HG02763 (cell line): ENCODE data around the gene ATXN2.

Experiments
- ATAC-seq: cut with Tn5 transposase; IDR thresholded peaks from one replicate; pipeline ENCODE4 v1.9.1; 2021; ENCODE audit warnings: mild to moderate bottlenecking, moderate library complexity; ENCODE audit not compliant: unreplicated experiment

The ATXN2 gene

DNA sequence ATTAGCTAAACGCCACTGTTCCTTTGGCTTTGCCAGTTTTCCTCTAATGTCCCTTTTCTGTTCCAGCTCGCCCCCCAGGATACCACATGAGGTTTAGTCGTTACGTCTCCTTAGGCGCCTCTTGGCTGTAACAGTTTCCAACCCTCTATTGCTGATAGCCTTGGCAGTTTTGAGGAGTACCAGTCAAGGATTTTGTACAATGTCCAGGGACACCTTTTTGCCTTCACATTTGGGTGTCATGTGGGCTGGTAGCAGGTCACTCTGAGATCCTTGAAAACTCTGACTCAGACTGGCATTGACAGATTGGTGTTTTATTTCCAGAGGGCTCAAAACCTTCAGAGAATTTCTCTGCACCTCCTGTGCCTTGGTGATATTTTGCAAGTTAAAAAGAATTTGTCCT, 179.3 kb downstream of the ATXN2 start:
- no peak for ATAC-seq

DNA sequence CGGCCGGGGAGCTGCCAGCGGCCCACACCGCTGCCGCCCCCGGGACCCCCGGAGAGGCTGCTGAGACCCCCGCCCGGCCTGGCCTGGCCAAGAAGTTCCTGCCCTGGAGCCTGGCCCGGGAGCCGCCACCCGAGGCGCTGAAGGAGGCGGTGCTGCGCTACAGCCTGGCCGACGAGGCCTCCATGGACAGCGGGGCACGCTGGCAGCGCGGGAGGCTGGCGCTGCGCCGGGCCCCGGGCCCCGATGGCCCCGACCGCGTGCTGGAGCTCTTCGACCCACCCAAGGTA, 180.6 kb downstream of the ATXN2 start:
- no peak for ATAC-seq

DNA sequence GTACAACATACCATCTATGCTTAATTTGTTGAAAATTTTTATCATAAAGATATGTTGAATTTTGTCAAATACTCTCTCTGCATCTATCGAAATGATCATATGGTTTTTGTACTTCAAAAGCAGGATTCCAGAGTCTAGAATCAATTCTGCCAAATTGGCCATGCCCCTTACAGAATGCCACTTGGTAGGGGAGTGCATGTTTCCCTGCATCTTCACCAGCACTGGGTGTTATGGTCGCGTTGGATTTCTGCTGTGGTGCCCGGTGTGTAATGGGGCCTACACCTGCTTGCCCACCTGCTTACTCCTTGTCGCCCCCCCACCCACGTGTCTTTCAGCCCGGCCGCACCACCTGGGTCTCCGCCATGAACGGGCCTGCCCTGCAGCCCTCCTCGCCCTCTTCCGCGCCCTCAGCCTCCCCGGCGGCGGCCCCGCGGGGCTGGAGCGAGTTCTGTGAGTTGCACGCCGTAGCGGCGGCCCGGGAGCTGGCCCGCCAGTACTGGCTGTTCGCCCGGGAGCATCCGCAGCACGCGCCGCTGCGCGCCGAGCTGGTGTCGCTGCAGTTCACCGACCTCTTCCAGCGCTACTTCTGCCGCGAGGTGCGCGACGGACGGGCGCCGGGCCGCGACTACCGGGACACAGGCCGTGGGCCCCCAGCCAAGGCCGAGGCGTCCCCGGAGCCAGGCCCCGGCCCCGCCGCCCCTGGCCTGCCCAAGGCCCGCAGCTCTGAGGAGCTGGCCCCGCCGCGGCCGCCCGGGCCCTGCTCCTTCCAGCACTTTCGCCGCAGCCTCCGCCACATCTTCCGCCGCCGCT, 181.1 kb downstream of the ATXN2 start:
- no peak for ATAC-seq

GRCh38 chr12:111417290-111417689, 181.8 kb downstream of the ATXN2 start:
- no peak for ATAC-seq

- no peak for ATAC-seq
Observed at GRCh38 chr12:111414711-111415252, 184.3 kb downstream of the ATXN2 start.

DNA sequence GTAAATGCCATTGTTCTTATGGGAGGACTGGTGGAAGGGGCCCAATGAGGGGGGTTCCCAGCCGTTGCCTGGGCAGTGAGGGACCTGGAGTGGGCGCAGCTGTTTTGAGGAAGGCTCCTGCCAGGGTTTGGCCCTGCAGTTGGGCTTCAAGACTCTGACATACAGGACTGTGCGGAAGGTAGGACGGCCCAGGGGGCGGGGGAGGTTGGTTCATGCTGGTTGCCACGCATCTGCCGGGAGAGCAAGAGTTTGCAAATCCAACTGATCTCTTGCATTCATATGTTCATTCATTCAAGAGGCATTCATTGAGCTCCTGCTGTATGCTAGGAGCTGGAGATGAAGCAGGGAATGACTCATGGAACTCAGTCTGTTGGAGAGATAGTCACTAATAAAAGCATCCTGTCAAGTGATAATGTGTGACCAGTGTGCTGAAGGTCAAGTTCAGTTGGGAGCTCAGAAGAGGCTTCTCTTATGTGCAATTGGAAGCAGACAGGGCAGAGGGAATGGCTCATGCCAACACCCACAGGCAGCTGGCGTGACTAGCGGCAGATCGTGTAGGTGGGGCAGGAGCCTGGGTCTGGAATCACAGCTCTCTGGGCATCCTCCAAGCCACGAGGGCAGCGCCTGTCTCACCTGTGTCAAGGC, 185.6 kb downstream of the ATXN2 start:
- no peak for ATAC-seq

DNA sequence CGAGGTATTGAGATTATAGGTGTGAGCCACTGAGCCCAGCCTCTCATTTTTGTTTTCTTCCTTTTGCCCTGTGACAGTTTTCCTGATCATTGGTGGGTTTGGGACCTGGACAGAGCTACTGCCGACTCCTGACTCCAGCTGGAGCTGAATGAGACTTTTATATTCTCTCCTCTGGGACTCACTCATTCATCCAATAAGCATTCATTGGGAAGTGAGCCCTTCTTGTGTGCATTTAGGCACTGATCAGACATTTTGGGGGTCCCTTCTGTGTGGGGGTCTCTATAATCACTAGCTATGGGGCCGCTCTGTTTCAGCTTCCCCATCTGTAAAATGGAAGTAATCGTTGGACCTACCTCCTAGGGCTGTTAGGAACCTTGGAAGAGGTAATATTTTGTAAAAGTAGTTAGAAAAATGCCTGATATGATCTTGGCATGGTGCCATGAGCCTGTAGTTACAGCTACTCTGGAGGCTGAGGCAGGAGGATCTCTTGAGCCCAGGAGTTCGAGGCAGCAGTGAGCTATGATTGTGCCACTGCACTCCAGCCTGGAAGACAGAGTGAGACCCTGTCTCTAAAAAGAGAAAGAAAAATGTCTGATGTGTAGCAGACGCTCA, 186.2 kb downstream of the ATXN2 start:
- no peak for ATAC-seq

DNA sequence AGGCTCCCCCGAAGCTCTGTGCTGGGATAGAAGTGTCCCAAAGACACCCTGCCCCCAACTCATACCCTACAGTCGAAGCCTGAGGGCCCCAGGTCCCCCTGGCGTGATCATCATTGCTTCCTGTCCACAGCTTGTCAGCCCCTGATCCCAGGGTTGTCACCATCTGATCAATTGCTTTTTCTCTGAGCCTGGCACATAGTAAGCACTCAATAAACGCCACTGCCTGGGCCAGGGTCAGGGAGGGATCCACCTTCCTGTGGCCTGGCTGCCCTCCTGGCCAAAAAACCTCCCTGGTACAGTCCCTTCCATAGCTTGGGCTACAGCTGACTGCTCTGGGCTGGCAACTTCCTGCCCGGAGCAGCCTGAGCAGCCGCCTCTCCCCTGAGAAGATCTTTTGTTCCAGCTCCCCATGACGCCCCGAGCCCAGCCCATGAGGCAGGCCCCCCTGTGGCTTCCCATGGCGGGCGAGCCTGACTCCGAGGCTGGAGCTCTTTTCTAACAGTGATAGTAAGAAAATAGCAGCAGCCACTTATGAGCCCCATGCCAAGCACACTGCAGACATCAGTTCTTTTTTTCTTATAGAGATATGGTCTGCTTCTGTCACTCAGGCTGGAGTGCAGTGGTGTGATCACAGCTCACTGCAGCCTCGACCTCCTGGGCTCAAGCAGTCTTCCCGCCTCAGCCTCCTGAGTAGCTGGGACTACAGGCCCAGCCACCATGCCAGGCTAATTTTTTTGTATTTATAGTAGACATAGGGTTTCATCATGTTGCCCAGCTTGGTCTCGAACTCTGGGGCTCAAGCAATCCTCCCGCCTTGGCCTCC, 186.9 kb downstream of the ATXN2 start:
- ATAC-seq = no peak

- ATAC-seq = no peak
Observed at GRCh38 chr12:111411185-111411764, 187.8 kb downstream of the ATXN2 start.

DNA sequence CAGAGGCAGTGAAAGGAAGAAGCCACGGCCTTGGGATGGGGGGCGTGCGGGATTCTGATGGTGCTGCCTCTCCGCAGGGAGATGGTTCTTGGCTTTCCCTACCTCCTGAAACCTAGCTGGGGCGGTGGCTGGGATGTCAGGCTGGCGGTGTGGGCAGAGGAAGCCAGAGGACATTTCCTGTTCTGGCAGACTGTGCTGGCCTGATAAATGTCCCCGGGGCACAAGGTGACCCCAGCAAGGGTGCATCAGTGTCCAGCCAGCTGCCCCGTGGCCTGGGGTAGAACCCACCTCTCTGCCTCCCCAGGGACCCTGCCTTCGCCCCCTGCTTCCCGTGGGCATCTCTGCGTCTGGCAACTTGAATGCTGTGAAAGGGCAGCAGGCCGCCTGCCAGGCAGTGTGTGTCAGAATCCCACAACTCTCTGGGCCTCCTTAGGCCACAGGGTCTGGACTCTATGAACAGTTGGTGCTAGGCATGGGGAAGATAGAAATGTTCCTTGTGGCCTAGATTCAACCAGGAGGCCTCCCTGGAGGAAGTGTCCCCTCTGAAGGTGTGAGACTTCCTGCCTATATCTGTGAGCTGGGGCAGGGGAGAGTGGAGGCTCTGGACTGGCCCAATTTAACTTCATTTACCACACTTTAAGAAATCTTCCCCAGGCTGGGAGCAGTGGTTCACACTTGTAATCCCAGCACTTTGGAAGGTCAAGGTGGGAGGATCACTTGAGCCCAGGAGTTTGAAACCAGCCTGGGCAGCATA, 188.5 kb downstream of the ATXN2 start:
- no peak for ATAC-seq

DNA sequence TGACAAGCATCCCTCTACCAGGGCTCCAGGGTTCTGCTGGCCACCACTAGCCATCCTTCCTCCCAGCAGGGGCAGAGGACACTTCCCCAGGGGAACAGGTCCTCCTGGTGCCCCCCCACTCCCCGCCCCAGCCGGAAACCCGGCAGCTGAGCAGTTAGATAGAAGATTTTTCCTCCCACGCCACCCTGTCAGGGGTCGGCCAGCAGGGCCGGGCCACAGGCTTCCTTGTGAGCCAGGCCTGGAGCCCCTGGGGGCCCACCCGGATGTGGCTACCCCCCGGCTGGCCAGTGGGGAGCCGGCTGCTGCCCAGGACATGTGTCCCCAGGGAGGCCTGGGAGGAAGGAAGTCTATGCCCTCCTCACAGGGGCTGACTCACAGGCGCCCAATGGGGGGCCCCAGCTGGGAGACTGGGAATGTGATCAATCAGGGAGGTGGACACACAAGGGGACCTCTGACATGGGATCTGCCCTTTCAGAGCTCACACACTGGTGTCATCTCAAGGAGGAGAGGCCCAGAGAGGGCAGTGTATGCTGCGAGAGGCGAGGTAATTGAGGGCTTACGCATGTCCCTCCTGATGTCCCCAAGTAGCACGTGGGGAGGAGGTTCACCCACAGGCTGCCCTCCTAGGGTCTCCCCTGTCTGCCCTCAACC, 189.2 kb downstream of the ATXN2 start:
- ATAC-seq = no peak

DNA sequence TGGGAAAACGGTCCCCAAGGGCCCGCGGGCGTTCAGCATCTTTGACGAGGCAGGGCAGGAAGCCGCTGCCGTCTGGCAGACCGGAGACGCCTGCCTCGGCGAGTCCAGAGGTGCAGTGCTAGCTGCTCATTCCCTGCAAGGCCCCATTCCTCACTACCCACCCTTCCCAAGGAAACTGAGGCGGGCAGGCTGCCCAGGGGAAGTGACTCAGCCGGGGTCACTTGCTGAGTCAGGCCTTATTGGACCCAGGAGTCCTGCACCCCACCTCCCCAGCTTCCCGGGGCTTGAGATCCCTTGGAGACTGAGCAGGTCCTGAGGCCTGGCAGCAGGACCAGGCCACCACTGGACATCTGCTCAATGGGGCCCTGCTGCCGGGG, 189.7 kb downstream of the ATXN2 start:
- no peak for ATAC-seq

DNA sequence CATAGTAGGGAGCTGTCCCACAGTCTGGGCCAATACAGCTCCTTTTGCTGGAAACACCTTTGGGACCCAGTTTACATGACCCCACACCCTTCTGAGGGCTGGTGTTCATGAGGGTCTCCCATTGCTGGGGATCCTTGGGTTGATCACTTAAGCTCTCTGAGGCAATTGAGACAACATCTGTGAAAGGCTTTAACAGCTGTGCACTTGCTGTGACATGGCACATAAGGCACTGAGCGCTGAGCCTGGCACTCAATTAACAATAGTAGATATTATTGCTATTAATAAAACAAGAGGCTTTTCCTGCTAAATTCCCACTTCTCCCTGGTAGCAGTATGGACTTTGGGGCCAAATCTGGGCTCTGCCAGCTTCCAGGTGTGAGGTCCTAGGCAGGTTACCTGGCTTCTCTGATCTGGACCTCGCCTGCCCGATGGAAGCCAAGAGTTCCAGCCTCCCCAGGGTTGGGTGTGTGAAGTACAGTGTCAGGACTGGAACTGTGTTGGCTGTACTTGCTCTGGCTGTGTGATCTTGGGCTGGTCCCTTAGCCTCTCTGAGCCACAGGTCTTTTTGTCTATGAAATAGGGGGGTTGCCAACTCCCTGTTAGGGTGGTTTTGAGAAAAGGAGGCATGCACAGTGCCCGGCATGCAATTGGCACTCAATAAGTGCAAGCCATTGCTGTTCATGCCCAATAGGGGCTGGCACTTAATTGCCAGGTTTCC, 190.3 kb downstream of the ATXN2 start:
- ATAC-seq = no peak

GRCh38 chr12:111408116-111408440, 191.0 kb downstream of the ATXN2 start:
- ATAC-seq = no peak

- no peak for ATAC-seq
Observed at GRCh38 chr12:111407377-111408115, 191.6 kb downstream of the ATXN2 start.

DNA sequence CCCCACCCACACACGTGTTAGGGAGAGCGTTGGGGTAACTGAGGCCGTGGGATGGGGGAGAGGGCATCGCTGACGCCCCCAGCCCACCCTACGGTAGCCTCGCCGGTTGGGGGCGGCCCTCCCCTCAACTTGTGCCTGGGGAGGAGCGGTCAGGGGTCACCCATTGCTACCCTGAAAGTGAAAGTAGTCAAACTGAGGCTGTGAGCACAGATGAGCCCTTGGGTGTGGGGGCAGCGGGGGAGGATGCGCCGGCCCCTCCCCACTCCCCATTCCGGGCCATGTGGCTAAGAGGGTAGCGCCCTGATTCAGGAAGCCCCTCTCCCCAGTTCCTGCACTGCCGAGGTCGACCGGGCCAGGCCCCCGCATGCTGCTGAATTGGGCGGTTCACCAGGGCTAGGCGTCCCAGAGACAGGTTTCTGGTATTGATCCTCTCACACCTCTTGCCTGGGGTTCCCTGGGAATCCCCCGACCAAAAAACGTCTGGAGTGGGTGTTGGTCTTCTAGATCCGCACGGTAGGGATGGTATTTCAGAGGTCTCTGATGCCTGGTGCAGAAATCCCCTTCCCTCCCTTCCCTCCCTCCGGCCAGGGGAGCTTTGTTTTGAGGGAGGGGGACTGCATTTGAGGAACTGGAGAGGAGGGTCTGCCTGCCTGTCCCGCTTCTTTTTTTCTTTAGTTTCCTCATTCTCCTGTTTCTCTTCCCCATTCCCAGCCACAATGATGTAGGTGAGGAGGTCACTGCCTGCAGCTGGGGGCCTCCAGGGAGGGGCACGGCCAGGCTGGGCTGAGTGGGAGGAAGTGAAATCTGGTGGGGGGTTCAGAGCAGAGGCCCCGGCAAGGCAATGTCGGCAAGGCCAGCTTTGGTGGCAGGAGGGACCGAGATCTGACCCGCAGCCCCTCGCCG, 192.4 kb downstream of the ATXN2 start:
- no peak for ATAC-seq

DNA sequence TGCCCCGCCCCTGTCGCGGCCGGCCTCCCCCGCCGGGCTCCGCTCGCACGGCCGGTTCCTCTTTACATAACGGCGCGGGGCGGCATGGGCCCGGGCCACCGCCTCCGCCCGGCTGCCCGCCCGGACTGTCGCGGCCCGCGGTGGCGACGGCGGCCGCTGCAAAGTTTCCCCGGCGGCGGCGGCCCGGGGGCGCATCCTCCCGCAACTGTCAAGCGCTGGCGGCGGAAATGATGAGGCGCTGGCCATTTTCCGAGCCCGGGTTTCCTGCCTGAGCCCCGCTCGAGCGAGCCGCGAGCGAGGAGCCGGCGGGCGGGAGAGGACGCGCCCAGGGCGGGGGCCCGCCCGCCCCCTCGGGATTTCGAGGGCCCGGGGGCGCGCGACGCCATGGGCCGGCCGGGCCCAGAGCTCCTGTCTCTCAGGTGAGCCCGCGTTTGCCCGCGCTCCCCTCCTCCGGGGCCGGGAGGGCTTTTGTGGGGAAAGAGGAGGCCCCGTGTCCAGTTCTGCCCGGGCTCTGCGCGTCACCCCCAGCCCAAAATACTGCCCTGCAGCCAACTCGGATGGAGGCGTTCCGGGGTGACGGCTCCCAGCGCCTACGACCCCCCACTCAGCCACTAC, 193.1 kb downstream of the ATXN2 start, which contains the start of gene SH2B3:
Gene SH2B3, plus strand, starts transcription at position 65 of the 615 bp plus-strand sequence. CDS start 12,223 bp downstream, outside the sequence.
- ATAC-seq = no peak
